GM12875 (cell line): ENCODE results near the gene ANKRD24.
"Not testable (repeated sequence)": the region's sequence is repeated elsewhere in the genome, so short reads cannot be mapped to it uniquely, and the experiment has no call there.

Source experiments
- H3K4me3 ChIP-seq: one replicate; pipeline ENCODE4 v1.5.1; 2011; ENCODE audit warnings: low read depth, low read length, control low read depth
- CTCF ChIP-seq: IDR thresholded peaks from 2 replicates; pipeline ENCODE4 v1.5.1; 2011; ENCODE audit warnings: low read depth, mild to moderate bottlenecking, control low read depth, inconsistent platforms, low read length, moderate library complexity, borderline replicate concordance; ENCODE audit not compliant: insufficient read depth

ANKRD24 gene

GRCh38 chr19:4215807-4216206 lies 33.3 kb downstream of the ANKRD24 start:
- no peak for TF ChIP-seq CTCF
- no peak overlapping the region for H3K4me3 ChIP-seq

- no peak overlapping the region for H3K4me3 ChIP-seq
- TF ChIP-seq CTCF = no peak
Measured at GRCh38 chr19:4216846-4217245, 34.4 kb downstream of the ANKRD24 start.

- H3K4me3 ChIP-seq = no peak overlapping the region
- TF ChIP-seq CTCF = no peak
Measured at GRCh38 chr19:4217429-4218264, 35.2 kb downstream of the ANKRD24 start.

GRCh38 chr19:4218523-4218922 lies 36.0 kb downstream of the ANKRD24 start:
- not testable (repeated sequence) for H3K4me3 ChIP-seq

- TF ChIP-seq CTCF = no peak
- no peak overlapping the region for H3K4me3 ChIP-seq
Measured at GRCh38 chr19:4220188-4220587, 37.7 kb downstream of the ANKRD24 start.

GRCh38 chr19:4224470-4224869 lies 42.0 kb downstream of the ANKRD24 start:
- no peak overlapping the region for H3K4me3 ChIP-seq

GRCh38 chr19:4225885-4226284 lies 43.4 kb downstream of the ANKRD24 start:
- no peak for TF ChIP-seq CTCF
- no peak overlapping the region for H3K4me3 ChIP-seq

More at GRCh38 chr19:4224470-4224869, 42.0 kb downstream of the ANKRD24 start:
- no peak for TF ChIP-seq CTCF
